Body of pancreas (tissue), 4 donors: Measurements from ENCODE around the gene ITGB2. TPM values are rescaled to one million over a fixed set of nuclear protein-coding genes. Genes with fewer than 3 reads are reported as not detected.

ENCODE experiments used
- ATAC-seq: fragments of 150-250 bp; one replicate; pipeline ENCODE4 v1.9.1; 2016
- DNase-seq, 4 donors: peaks; one replicate each; pipeline ENCODE4 v3.0.0-alpha.2; 2019
- H3K27ac ChIP-seq, 4 donors: fragments of 200-600 bp; sonication (generic); 1 replicate in 3 of 4; 2 replicates in 1 of 4; pipeline versions ENCODE4 v1.5.1 to v1.6.1; 2016 to 2019; ENCODE audit warnings: mild to moderate bottlenecking in 1 of 4, mixed read lengths in 1 of 4, moderate library complexity in 1 of 4
- H3K27me3 ChIP-seq, 2 donors: fragments of 200-600 bp; sonication (generic); one replicate each; pipeline ENCODE4 v1.6.0; 2016; ENCODE audit warnings: mild to moderate bottlenecking in 1 of 2
- H3K36me3 ChIP-seq, 2 donors: fragments of 200-600 bp; sonication (generic); replicated peaks in 1 of 2; 2 replicates each; pipeline ENCODE4 v1.5.1; 2016; ENCODE audit warnings: low read depth in 2 of 2; ENCODE audit not compliant: insufficient read depth in 1 of 2
- H3K4me1 ChIP-seq: fragments of 200-600 bp; sonication (generic); one replicate; pipeline ENCODE4 v1.6.0; 2016
- H3K4me3 ChIP-seq, 2 donors: fragments of 200-600 bp; sonication (generic); 1 replicate in 1 of 2; 2 replicates in 1 of 2; pipeline ENCODE4 v1.5.1; 2016 to 2019
- H3K9me3 ChIP-seq, 3 donors: fragments of 200-600 bp; sonication (generic); 1 replicate in 2 of 3; 2 replicates in 1 of 3; pipeline ENCODE4 v1.5.1; 2016
- POLR2A ChIP-seq, 3 donors: fragments of 450-650 bp; IDR thresholded peaks; one replicate each; pipeline ENCODE4 v1.6.1; 2016; ENCODE audit warnings: antibody characterized with exemption in 3 of 3, mild to moderate bottlenecking in 2 of 3
- WGBS, 2 donors: methylation state at CpG; one replicate each; pipeline ENCODE4 v1.1.5; 2017; 5-methylcytosine and 5-hydroxymethylcytosine counted together
- intact Hi-C: fragments of 100-400 bp; cut with DNase I; formaldehyde crosslinking; loops from one replicate; pipeline ENCODE4 v1.15.1; 2023
- total RNA-seq, 2 donors: library from RNA; depleted of rRNA; stranded (reverse); fragments of >200 nt; gene quantifications; one replicate each; pipeline ENCODE4 v1.1.0, GENCODE V29; 2016
- TF ChIP-seq, protein P1 (sequence below), 7 experiments: fragments of 450-650 bp in 4 of 7; fragments of 200-600 bp in 3 of 7; sonication (generic) in 3 of 7; IDR thresholded peaks; one replicate each; pipeline ENCODE4 v1.5.1; 2016 to 2019; ENCODE audit warnings: antibody characterized with exemption in 7 of 7

The ITGB2 gene
- total RNA-seq, 2 donors from 2014 or later, result 17.8 to 23.3 TPM

DNA sequence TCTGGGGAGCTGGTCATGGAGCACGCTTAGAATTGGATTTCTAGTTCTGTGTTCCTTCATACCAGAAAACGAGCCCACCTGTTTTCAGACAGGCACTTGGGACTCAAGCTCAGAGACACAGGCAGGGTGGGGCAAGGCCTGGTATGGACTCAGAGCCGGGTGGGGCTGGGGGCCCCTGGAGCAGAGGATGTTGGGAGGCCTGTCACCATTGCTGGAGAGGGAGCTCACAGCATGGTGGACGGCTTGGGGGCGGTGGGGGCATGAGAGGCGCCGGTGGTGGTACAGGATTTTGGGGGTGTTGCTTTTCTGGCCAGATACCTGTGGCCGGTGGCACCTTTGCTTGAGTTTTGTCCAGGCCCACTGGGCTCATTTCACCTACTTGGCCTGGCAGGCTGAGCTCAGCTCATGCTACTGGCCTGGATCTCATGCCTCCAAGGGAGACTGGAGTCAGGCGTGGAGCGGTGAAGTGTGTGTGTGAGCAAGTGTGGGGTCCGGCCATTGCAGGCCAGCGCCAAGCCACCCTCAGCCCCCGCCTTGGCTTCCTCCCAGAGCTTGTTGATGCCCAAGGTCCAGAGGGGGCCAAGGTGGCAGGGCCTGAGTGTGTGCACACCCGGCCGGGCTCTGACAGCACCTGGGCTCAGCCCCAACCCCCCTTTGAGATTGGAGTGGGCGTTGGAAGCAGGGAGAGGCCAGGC lies 27.9 kb upstream of the ITGB2 start:
- no peak for DNase-seq

DNA sequence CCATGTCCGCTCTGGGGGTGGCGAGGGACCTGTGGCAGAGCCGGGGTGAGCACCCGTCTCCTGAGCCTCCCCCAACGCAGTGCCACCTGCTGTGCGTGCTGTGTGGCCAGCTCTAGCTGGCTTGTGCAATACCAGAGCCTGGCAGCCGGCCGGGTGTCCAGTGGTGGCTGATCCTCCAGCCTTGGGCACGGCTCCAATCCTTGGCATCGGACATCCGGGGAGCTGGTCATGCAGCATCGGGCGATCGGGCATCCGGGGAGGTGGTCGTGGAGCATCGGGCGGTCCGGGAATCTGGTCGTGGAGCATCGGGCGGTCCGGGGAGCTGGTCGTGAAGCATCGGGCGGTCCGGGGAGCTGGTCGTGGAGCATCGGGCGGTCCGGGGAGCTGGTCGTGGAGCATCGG lies 27.2 kb upstream of the ITGB2 start:
- intact Hi-C loops, result loop anchor here (5.0 kb wide), 1 partner anchor 184 kb away; no protein-coding TSS in a partner anchor
- Histone ChIP-seq H3K4me3 (no peak overlapping the region), H3K36me3 (no peaks in the 10 kb centered on the region), H3K9me3 (no peaks in the 10 kb centered on the region), H3K27me3 (no peaks in the 10 kb centered on the region), H3K4me1 (peaks cover 14% of the 10 kb centered on the region), H3K27ac (no peak overlapping the region)
- ATAC-seq, result no peak
- DNase-seq, result peak in 3 of 4 donors; percentile 37 to 42 (median 40)
- no peak for TF ChIP-seq POLR2A (IDR thresholded peaks at IDR 0.05)
- TF ChIP-seq, protein P1, sequence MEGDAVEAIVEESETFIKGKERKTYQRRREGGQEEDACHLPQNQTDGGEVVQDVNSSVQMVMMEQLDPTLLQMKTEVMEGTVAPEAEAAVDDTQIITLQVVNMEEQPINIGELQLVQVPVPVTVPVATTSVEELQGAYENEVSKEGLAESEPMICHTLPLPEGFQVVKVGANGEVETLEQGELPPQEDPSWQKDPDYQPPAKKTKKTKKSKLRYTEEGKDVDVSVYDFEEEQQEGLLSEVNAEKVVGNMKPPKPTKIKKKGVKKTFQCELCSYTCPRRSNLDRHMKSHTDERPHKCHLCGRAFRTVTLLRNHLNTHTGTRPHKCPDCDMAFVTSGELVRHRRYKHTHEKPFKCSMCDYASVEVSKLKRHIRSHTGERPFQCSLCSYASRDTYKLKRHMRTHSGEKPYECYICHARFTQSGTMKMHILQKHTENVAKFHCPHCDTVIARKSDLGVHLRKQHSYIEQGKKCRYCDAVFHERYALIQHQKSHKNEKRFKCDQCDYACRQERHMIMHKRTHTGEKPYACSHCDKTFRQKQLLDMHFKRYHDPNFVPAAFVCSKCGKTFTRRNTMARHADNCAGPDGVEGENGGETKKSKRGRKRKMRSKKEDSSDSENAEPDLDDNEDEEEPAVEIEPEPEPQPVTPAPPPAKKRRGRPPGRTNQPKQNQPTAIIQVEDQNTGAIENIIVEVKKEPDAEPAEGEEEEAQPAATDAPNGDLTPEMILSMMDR (IDR thresholded peaks at IDR 0.05), result no peak
- WGBS, 2 donors, result 82 to 87% methylated on average over 23 to 30 of the region's 33 CpGs

More for the DNA sequence above, 27.9 kb upstream of the ITGB2 start:
- no peak overlapping the region for H3K4me3 ChIP-seq
- WGBS, 2 donors, result 83 to 90% methylated on average over 6 to 16 of the region's 16 CpGs
- H3K9me3 ChIP-seq, result no peaks in the 10 kb centered on the region
- intact Hi-C loops, result loop anchor here (5.0 kb wide), 1 partner anchor 184 kb away; no protein-coding TSS in a partner anchor
- ATAC-seq, result no peak
- no peak overlapping the region for H3K27ac ChIP-seq
- H3K27me3 ChIP-seq, result no peaks in the 10 kb centered on the region
- peaks cover 14% of the 10 kb centered on the region for H3K4me1 ChIP-seq
- TF ChIP-seq POLR2A (IDR thresholded peaks at IDR 0.05), result no peak
- TF ChIP-seq, protein P1 (IDR thresholded peaks at IDR 0.05), result no peak
- H3K36me3 ChIP-seq, result no peaks in the 10 kb centered on the region

DNA sequence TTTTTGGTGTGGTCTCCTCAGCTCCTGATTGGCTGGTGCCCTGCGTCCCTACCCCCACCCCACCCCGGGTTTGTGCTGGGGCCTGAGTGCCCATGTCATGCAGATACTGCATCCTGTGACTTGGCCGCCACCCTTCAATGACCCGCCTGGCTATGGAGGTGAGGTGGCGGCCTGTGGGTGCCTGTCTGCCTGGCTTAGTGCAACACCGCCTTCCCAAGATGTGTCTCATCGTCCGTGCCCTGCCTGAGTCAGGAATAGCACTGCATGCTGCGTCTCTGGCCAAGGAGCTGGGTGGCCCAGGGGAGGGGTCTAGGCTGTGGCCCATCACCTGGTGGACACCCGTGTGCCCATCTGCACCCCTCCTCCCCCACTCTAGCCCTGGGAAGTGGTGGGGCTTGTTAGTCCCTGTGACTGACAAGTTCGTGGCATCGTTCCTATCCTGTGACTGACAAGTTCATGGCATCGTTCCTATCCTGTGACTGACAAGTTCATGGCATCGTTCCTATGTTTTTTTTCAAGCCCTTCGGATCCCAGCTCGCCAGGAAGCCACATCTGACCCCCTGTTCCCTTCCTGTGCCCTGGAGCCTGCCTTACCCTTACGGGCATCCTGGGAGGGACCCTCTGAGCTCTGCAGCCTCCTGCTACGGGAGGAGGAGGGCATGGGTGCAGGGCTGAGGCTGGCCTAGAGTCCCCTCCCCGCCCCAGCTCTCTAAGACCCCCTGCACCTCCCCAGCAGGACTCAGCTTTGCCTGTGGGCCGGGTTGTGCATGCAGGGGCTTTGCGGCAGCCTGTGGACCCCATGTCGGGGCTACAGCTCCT lies 26.6 kb upstream of the ITGB2 start:
- intact Hi-C loops, result loop anchor here (5.0 kb wide), 1 partner anchor 185 kb away; no protein-coding TSS in a partner anchor
- Histone ChIP-seq H3K36me3 (no peaks in the 10 kb centered on the region), H3K9me3 (no peaks in the 10 kb centered on the region), H3K4me1 (peaks cover 14% of the 10 kb centered on the region), H3K27ac (no peak overlapping the region), H3K4me3 (no peak overlapping the region), H3K27me3 (no peaks in the 10 kb centered on the region)
- no peak for DNase-seq
- 63 to 68% methylated on average over 9 to 22 of the region's 22 CpGs for WGBS, 2 donors
- ATAC-seq, result no peak
- TF ChIP-seq, protein P1 (IDR thresholded peaks at IDR 0.05), result no peak
- TF ChIP-seq POLR2A (IDR thresholded peaks at IDR 0.05), result no peak

- no peak for ATAC-seq
- H3K27ac ChIP-seq, result no peak overlapping the region
- DNase-seq, result peak in 1 of 4 donors; percentile 5
- no peaks in the 10 kb centered on the region for H3K36me3 ChIP-seq
- intact Hi-C loops, result loop anchor here (5.0 kb wide), 1 partner anchor 186 kb away; no protein-coding TSS in a partner anchor
- 86 to 92% methylated on average over 10 to 24 of the region's 25 CpGs for WGBS, 2 donors
- H3K27me3 ChIP-seq, result no peaks in the 10 kb centered on the region
- no peak overlapping the region for H3K4me3 ChIP-seq
- TF ChIP-seq, protein P1 (IDR thresholded peaks at IDR 0.05), result no peak
- TF ChIP-seq POLR2A (IDR thresholded peaks at IDR 0.05), result no peak
- peaks cover 19% of the 10 kb centered on the region for H3K4me1 ChIP-seq
- no peaks in the 10 kb centered on the region for H3K9me3 ChIP-seq
Measured at GRCh38 chr21:44946254-44947041, 25.7 kb upstream of the ITGB2 start.
